ENCODE measurements around the gene IL26. TPM values are rescaled to one million over a fixed set of nuclear protein-coding genes. Genes with fewer than 3 reads are reported as not detected.
A peak's percentile ranks its signal among the peaks of the same experiment; 100 is the strongest.

The IL26 gene, protein sequence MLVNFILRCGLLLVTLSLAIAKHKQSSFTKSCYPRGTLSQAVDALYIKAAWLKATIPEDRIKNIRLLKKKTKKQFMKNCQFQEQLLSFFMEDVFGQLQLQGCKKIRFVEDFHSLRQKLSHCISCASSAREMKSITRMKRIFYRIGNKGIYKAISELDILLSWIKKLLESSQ
- not detected in 2 replicates for total RNA-seq (2014; rRNA removed)
- not detected for polyA plus RNA-seq (2012)

DNA sequence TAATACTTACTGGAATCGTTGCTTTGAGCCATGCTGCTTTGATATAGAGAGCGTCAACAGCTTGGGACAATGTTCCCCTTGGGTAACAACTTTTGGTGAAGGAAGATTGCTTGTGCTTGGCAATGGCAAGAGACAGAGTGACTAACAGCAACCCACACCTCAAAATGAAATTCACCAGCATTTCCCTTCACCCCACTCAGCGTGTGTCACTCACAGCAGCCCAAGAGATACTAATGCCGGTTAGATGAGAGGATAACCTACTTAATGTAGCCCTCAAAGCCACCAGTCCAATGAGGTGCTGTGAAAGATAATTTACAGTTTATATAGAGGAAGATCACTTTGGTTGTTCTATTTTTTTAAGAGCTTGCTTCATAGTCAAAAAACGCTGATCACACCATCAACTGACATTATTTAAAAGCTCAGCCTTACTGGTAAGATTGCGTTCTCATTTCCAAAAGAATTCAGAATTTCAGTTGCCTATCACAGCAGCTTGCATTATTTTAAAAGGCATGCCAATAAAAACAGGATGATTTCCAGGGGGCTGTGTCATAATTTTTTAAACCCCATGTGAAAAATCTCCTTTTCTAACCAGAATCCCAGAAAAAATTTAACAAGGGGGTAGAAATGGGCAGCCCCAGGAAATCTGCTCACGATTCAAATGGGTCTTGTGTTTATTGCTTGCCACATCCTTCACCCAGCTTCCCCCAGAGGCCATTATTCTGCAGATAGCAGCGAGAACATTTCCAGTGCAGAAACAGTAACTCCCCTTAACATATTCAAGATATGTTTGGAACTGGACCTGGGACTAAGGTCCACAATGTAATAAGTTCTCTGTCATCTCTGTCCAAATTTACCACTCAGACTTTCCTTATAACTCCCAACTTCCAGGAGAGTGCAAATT lies at the start of gene IL26:
TSS of gene IL26 (minus strand) at position 235 of the 901 bp plus-strand sequence. CDS start at position 181, 54 bp downstream.
- DNase-seq (ENCODE audit: low read depth), result no peak

DNA sequence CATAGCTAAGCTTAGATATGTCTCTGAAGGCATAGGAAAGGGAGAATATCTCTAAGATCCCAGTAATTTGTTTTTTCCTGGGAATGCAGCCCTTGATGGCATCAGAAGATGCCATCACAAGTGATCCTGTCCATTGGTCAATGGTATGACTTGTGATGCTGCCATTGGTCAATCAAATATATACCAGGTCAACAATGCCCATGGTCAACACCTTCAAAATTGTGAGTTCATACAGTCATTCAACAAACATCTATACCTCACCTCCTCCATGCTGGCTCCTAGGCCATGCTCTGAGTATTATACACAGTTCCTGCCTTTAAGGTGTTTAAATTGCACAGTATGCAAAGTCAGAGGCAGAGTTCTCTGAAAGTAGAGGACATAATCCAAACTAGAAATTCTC lies 47.1 kb upstream of the IL26 start:
- no peak for DNase-seq (ENCODE audit: low read depth)

DNA sequence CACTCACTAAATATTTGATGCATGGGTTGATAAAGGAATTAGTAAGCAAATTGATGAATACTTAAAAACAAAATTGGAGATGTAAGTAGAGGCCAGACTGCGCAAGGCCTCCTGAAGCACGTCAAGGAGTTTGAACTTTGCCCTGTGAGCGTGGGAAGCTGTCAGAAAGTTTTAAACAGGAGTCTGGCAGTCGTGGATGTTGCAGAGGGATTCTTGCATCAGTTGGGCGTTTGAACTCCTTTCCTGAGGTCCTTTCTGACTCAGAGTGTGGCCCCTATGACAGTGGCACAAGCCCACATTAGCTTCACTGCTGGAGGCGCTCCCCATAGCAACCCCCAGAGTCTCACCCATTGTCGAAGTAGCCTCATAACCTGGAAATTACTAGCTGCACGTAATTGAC lies 45.7 kb upstream of the IL26 start:
- DNase-seq (ENCODE audit: low read depth), result no peak

DNA sequence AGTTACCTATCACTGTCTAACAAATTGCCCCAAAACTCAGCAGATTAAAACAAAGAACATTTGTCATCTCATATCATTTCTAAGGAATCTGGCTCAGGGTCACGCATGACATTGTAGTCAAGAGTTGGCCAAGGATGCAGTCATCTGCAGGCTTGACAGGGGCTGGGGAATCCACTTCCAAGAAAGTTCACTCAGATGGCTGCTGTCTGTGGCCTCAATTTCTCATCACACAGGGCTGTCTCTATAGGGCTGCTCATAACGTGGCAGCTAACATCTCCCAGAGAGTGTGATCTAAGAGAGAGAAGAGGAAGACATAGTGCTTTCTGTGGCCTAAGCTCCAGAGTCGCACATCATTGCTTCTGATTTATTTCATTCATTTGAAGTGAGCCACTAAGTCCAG lies 44.7 kb upstream of the IL26 start:
- no peak for DNase-seq (ENCODE audit: low read depth)

DNA sequence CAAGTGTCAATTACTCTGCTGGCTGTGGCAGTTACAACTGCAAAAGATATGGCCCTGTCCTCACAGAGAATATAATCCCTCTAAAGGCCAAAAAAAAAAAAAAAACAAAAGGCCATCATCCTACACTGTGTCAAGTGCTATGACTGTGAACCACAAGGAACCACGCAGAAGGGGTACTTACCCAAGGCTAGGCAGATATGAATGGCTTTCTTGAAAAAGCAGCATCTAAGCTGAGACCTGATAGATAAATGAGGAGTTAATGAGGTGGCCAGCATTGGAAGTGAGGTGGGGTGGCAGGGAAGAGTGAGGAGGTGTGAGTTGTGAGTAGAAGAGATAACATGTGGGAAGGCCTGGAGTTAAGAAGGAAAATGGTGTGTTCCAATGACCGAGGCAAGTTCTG lies 44.2 kb upstream of the IL26 start:
- DNase-seq (ENCODE audit: low read depth), result no peak

DNA sequence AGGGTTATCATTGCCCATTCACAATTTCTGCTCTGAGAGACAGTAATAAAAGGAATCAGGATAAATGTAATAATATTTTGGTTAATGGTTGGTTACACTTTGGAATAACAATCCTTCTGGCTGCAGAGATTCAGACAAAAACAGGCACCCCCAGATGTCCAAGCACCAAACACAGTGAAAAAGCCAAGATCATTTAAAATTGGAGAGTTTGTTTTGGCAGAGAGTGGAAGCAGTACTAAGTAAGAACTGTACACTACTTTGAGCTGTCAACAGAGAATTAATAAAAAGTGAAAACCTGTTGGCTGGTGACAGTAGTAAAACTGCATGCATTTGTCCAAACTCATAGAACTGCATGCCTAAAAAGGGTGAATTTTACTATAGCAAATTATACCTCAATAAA lies 43.4 kb upstream of the IL26 start:
- no peak for DNase-seq (ENCODE audit: low read depth)

DNA sequence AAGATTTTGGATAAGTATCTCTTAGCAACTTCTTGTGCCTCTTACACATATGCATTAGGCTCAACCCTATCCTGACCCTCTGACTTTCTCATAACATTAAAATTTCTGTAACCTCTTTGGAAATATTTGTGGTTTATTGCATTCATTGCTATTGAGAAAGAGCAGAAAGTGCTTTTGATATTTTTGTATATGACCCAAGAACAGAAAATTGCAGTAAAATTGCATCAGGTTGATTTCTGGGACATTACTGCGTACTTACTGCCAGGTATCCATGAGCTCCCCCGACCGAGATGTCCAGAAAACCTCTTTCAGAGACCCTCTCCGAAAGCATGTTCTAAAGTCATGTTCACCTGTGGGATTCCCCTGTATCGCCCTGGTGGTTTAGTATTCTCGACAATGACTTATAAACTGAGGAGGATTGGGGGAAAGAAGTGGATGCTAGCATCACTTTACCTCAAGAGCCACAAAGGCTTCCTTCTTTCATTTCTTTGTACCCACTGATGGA lies 42.3 kb upstream of the IL26 start:
- DNase-seq (ENCODE audit: low read depth), result peak; percentile 77

DNA sequence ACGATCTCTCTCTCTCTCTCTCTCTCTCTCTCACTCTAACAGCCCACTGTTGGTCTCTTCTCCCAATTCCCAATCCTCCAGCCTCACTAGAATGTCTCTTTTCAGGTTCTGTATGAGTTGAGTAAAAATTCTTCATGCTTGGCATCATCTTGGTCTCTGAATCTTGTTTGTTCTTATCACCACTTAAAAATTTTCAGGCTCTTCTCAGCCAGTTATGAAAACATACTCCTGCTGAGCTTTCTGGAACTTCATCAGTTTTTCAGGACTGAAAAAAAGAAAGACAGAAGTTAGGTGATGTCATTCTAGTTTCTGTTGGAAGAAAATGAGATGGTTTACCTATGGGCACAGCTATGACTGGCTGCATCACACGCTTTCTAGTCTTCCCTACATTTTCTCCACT lies 39.2 kb upstream of the IL26 start:
- no peak for DNase-seq (ENCODE audit: low read depth)

DNA sequence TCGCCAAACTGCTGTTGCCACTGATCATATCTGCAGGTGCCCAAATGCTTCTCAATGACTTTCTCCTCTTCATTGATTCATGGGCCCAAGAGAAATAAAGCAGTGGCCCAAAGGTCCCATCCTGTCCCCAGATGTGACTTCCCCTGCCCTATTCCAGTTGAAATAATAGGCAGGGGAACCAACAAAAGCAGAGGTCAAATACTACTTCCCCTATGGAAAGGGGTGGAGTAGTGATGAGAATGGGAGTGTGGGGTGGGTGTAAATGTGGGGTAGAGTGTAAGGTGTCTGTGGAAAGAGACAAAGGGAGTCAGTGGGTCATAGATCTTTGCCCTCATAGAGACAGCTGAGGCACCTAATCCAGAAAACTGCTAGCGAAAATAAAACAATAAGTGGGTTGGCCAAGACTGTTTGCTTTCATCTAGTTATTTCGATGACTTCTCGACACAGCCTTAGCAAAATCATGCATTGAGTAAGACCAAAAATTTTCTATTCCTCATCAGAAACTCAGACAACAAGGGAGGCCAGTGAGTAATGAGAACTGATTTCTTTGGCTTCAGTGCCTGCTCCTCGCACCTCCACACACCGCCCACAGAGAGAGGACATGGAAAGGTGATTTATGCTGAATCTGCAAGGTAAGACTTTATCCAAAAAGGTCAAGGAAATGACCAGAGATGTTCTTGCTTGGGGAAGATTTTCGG lies 38.7 kb upstream of the IL26 start:
- DNase-seq (ENCODE audit: low read depth), result no peak

DNA sequence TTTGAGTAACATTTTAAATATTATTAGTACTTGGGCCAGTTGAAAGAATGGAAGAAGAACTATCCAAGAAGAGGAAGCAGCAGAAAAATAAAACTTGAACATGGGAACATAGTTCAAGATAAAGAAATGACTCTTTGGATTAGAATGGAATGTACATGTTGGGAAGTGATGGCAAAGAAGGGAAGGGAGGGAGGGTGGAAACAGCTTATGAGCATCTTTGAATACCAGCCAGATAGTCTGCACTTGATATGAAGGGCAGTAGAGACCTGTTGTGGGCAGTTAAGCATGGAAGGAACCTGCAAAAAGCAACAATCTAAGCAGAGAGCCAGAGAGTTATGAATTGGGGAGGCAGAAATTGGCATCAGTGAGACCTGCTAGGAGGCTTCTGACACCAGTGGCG lies 37.8 kb upstream of the IL26 start:
- DNase-seq (ENCODE audit: low read depth), result no peak

DNA sequence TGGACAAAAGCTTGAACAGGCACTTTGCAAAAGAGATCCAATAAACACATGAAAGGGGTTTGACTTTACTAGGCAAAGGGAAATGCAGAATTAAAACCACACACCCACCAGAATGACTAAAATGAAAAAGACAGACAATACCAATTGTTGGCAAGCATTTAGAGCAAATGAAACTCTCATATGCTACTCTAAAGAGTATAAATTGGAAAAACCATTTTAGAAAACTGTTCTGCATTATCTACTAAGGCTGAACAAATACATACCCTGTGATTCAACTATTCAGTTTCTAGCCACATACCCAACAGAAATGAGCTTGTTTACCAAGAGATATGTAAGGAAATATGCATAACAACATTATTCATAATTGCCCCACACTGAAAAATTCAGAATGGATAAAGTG lies 36.3 kb upstream of the IL26 start:
- no peak for DNase-seq (ENCODE audit: low read depth)

DNA sequence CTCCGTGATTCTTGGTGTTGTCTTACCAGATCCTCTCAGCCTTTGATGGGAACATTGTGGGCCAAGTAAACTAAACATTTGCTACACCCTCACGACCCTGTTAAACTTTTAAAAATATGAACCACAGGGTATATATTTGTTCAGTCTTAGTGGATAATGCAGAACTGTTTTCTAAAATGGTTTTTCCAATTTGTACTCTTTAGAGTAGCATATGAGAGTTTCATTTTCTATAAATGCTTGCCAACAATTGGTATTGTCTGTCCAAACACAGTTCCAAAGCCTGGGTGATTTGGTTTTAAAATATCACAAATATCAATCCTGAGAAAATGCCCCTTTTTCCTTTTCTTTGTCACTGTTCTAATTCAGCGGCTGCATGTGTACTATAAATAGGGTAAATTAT lies 34.5 kb upstream of the IL26 start:
- DNase-seq (ENCODE audit: low read depth), result no peak

DNA sequence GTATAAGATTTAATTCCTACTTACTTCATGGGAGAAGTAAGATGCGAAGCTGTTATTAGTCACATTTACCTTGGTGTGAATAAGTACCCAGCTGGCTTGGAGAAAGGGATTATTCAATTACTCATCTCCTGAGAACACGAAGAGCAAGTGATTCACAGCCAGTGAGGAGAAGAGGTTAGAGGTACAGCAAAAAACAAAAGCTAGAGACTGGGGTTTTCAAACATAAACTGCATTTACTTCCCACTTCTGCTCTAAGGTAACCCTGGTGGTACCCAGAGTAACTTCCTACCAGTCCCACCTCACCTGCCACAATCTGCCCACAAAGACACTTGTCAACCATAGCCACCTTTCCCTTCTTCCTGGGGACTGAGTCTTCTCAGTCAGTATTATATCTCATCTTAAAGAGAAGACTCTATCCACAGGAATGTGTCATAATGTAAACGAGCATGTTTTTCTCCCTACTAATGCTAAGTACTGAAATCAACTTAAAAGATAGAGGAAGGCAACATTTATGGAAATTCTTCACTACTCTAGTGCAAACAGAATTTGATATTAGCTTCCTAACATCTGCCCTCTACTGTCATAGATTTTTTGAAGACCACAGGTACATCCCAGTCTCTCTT lies 33.8 kb upstream of the IL26 start:
- peak; percentile 94 for DNase-seq (ENCODE audit: low read depth)

DNA sequence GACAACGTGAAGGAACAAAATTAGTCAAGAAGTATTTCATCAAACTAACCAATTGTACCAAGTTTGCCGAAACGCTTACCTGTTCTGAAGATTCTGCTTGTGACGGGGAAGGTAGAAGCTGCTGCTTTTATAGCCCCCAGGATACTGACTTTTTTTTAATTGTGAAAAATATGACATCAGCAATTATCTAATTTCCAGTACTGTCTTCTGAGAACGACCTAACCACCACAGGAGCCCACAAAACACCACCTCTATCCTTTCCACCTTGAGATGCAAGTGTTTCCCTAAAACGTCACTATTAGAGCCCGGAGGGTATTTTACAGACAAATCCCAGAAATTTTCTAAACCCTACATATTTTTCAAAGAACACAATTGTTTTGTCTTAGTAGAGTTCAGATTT lies 27.9 kb upstream of the IL26 start, which contains the start of gene IL22:
TSS of gene IL22 (minus strand) at position 101 of the 400 bp plus-strand sequence. CDS start 156 bp downstream, outside the sequence.
- no peak for DNase-seq (ENCODE audit: low read depth)

DNA sequence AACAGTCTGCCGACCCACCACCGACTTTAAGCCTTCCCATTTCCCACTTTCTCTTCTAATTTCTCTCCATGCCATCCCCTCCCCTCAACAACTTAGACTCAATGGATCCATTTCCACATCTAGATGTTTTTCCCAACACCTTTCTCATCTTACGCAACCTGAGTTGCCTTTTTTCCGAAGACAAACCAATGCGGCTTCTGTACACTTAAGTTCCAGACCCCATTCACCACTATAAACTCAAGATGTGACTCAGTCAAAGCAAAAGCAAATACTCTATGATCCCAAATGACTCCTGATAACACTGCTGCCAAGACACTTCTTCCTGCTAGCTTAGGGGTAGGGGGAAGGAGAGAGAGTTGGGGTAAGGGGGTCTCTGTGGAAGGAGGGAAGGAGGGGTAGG lies 26.5 kb upstream of the IL26 start:
- no peak for DNase-seq (ENCODE audit: low read depth)

DNA sequence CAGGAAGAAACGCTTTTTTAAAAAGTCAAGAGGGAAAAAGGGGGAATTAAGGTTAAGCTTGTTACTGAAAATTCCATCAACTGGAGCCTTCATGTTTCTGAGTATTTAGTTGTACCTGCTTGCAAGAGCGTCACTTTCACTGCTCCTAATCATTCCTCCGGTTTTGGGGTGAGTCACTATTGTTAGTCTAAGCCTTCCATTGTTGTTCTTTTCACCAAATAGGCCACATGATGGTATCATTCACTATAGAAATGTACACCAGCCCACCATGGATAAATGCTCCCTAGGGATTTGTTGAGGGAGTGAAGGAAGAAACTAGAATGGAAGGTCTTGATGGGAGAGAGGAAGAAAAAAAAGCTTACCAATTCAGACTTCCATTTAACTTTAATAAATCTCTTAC lies 24.8 kb upstream of the IL26 start:
- peak; percentile 69 for DNase-seq (ENCODE audit: low read depth)

DNA sequence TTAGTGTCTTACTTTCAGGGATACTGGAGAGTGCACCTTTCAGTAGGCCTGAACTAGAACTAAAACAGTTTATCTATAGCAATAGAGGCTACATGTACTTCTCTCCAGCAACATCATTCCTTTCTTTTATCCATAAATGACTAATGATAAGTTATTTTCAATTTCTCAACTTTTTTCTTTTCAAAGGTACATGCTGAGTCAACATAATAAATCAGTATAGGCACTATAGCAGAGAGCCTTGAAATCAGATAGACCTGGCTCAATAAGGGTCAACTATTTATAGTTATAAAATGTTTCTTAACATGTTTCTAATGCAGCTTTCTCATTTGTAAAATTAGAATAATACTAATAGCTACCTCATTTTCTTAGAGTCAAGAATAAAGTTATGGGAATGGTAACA lies 22.2 kb upstream of the IL26 start:
- DNase-seq (ENCODE audit: low read depth), result no peak

DNA sequence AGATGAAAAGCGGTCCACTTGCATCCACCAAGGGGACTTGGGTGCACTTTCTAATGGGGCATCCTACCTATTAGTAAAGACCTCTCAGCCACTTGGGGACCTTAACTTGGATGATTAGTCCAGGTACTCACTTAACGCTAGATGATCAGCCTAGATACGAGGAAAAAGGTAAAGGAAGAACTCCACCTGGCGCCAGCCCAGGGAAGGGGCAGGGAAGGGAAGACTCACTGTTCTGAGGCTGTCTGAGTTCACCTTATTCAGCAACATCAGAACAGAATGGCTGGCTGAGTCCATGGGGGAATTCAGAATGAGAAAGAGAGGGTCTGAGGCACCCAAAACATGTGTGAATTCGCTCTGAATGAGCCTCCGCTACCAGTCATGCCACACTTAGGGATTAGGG lies 20.7 kb upstream of the IL26 start:
- DNase-seq (ENCODE audit: low read depth), result no peak

DNA sequence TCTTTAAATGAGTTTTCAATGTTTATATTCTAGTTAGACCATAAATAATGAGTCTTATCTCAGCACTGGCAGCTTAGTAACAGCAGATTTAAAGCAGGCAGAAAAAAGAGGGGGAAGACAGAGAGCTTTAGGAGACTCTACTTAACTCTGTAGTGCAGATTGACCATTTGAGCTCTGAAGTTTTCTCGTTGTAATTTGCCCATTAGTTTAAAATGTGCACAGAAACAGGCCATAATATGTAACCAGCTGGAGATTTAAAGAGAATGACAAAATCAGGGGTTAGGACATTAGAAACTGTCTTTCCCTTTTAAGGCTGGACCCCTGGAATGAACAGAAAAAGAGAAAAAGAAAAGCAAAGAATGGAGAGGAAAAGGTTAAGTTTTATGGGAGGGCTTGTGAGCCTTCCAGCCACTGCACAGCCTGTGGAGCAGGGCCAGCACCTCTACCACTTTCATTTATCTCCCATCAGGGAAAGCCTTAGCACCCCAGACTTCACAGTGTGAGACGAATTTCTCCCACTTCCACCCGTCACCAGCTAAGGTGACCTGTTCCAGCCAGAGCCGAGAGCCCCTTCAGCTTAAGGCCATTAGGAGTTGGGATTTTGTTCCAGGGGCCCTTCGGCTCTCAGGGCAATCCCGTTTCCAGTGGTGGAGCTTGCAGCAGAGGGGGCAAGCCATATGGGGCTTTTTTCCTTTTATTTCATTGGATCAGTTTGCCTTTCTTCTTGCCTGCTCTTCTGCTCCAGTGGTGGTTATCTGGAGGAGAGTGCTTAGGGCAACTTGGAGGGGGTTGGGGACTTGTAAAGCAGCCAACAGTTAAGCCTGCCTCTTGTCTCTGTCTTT lies 19.8 kb upstream of the IL26 start:
- DNase-seq (ENCODE audit: low read depth), result no peak

DNA sequence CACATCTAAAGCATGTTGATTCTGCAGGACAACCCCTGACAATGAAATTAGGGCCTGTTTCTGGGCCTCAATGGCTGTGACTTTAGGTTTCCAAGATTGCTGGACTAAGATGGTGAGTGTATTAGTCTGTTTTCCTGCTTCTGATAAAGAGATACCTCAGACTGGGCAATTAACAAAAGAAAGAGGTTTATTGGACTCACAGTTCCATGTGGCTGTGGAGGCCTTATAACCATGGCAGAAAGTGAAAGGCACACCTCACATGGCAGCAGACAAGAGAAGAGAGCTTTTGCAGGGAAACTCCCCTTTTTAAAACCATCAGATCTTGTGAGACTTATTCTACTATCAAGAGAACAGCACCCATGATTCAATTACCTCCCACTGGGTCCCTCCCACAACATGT lies 17.2 kb upstream of the IL26 start:
- DNase-seq (ENCODE audit: low read depth), result no peak

DNA sequence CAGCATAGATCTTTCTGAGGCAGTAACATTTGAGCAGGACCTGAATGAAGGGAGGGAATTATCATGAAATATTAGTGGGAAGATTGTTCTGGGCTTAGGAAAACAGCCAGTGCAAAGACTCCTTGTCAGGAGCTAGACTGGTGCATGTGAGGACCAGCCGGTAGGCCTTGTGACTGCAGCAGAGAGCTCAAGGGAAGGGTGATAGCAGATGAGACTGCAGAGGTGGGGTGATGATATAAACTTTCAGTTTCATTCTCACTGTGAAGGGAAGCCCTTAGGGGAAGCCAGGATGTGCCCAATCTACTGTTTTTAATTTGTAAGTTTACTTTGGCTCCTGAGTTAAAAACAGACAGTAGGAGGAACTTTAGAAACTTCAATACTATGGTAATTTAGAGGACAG lies 15.4 kb upstream of the IL26 start:
- peak; percentile 41 for DNase-seq (ENCODE audit: low read depth)
